Activated T-helper 1 cell treated with anti-CD3 and anti-CD28 coated beads, Interleukin-2, amount 50 U/mL, for 16 hours (primary cell): ENCODE results near the gene JMJD1C.
"Not testable (repeated sequence)": the region's sequence is repeated elsewhere in the genome, so short reads cannot be mapped to it uniquely, and the experiment has no call there.

Experiments
- DNase-seq, 2 donors: peaks; one replicate each; pipeline ENCODE4 v3.0.0-alpha.2; 2020; ENCODE audit warnings: low read depth in 1 of 2, low spot score in 1 of 2

The JMJD1C gene

DNA sequence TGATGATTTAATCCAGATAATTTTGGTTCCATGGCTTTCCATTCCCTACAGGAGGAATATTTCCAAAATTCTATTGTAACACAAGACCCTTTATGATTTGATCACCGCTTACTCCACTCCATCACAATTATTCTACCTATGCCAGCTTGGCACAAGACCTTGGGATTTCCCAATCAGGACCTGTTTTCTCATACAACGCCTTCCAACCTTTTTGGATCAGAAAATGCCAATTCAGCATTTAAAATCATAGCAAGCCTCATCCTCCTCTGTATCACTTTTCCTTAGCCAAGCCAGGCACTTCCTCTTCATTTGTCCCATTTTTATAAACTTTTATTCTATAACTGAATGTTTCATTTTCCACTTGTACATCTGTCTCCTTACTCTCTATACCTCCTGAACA is 100.9 kb downstream of the JMJD1C start:
- no peak for DNase-seq

DNA sequence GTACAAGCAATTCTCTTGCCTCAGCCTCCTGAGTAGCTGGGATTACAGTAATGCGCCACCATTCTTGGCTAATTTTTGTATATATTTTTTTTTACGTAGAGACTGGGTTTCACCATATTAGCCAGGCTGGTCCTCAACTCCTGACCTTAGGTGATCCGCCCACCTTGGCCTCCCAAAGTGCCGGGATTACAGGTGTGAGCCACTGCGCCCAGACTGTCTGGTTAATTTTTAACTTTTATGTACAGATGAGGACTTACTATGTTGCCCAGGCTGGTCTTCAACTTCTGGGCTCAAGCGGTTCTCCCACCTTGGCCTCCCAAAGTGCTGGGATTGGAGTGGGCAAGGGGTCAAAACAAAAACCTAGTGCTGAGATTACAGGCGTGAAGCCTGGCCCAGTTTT is 101.8 kb downstream of the JMJD1C start:
- no peak for DNase-seq

DNA sequence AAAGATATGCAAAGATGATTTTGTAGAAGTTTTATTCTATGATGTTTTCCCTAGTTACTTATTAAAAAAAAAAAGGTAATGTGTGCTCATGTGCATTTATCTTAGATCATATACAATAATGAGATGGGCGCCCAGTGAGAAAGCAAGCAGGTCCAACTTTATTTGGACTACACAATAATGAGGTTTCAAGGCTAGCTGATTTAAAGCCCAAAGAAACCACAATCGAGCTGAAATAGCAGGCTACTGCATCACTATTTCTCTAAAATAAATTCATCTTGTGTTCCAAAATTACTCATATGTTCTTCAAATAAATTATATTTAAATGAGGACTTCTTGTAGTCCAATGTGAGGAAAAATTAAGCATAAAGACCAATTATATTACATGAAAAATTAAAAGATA is 110.1 kb downstream of the JMJD1C start:
- DNase-seq = no peak

- no peak for DNase-seq
Measured at GRCh38 chr10:63352976-63353375, 112.8 kb downstream of the JMJD1C start.

DNA sequence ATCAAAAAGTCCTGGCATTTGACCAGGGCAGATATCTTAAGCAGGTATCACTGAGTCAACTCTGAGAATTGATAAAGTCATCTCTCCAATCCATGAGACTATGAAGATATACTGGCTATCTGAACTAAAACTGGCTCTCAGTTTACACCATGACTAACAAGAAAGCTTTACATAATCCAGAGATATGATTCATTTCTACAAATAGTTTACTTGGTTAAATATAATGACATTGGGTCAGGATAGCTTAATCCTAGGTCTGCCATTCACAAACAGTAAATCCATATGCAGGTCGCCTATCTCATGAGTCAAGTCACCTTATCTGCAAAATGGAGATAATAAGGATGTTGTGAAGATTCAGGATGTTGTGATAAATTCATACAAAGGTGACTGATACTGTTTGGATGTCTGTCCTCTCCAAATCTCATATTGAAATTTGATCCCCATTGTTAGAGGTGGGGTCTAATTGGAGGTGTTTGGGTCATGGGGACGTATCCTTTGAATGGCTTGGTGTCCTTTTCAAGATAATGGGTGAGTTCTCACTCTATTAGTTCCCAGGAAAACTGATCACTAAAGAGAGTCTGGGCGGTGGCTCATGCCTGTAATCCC is 117.4 kb downstream of the JMJD1C start:
- DNase-seq = no peak

GRCh38 chr10:63346015-63346441 is 119.7 kb downstream of the JMJD1C start:
- no peak for DNase-seq

DNA sequence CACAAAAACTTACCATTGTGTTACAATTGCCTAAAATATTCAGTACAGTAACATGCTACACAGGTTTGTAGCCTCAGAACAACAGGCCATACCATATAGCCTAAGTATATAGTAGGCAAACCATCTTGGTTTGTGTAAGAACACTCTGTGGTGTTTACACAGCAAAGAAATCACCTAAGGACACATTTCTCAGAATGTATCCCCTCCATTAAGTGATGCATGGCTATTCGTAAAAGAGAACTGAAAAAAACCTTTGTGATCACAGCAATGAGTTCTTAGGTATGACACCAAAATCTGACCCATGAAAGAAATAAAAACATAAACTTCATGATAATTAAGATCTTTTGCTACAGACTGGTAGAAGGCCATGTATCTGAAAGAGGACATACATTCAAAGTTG is 121.5 kb downstream of the JMJD1C start:
- DNase-seq = no peak

- DNase-seq = no peak
Measured at GRCh38 chr10:63343476-63343875, 122.3 kb downstream of the JMJD1C start.

- DNase-seq = not testable (repeated sequence)
Measured at GRCh38 chr10:63339640-63340039, 126.1 kb downstream of the JMJD1C start.

DNA sequence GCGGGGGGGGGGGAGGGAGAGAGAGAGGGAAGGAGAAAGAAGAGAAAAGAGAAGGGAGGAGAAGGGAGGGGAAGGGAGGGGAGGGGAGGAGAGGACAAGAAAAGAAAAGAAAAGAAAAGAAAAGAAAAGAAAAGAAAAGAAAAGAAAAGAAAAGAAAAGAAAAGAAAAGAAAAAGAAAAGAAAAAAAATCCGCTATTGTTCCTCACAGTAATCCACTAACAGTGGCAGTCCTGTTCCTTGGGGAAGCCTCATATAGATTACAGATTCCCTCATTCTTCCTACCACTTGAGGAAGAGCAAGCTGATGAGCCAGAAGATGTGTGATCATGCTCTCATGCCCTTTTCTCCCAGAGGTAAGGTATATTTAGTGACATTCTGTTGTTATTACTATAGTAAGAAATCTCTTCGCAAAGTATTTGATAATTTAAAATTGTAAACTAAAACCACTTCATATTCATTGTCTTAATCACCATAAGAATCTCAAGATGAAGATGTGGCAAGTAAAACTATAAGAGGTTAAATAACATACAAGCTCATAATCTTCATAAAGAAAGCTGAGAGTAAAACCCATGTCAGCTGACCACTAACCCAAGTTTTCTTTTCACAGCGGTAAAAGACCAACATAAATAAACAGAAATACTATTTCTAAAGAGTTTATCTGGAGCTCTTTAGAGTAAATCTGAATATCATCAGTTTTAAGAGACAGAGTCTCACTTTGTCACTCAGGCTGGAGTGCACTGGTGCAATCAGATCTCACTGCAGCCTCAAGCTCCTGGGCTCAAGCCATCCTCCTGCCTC is 128.1 kb downstream of the JMJD1C start:
- no peak for DNase-seq

GRCh38 chr10:63331586-63331985 is 134.2 kb downstream of the JMJD1C start:
- no peak for DNase-seq

DNA sequence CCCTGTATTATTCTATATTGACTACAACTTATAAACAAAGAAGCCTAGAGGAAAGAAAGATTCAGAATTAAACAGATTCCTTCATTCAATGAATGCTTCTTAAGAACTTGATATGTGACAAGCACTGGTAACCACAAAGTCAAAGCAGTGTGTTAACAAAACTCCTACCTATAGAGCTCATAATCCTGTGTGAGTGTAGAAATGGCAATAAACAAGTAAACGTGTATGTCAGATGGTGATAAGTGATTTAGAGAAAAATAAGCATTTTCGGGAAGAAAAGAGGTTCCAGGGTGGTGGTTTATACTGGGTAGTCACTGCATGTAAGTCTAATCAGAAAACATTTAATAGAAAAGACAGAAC is 141.3 kb downstream of the JMJD1C start:
- no peak for DNase-seq

- DNase-seq = no peak
Measured at GRCh38 chr10:63323701-63324494, 141.9 kb downstream of the JMJD1C start.

DNA sequence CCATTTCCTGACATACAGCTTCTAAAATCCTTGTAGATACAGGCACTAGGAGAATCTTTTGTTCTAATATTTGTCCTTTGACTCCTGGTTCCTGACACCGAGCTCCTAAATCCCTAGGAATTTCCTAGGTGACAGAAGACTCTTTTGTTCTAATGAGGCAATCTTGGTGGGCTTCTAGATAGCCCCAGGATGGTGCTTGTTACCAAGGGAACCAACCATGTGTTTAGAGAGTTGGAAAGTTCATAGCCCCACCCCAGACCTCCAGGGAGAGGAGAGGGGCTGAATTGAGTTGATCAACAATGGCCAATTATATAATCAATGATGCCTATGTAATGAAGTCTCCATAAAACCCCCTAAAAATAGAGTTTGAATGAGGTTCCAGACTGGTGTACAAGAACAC is 145.1 kb downstream of the JMJD1C start:
- DNase-seq = no peak

DNA sequence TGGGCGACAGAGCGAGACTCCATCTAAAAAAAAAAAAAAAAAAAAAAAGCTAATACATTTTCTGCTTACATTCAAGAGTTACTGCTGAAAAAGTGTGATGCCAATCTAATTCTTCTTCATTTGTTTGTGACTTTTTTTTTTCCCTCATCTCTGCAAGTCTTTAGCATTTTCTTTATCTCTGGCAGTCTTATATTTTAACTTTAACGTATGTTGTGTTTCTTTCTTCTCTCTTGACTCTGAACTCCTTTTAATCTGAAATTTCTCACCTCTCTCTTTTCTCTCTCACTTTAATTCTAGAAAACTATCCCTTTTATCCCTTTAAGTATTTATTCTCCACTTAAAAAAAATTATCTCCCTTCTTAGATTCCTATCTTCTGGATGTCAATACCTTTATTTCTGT is 146.5 kb downstream of the JMJD1C start:
- no peak for DNase-seq

- no peak for DNase-seq
Measured at GRCh38 chr10:63318491-63318890, 147.3 kb downstream of the JMJD1C start.

DNA sequence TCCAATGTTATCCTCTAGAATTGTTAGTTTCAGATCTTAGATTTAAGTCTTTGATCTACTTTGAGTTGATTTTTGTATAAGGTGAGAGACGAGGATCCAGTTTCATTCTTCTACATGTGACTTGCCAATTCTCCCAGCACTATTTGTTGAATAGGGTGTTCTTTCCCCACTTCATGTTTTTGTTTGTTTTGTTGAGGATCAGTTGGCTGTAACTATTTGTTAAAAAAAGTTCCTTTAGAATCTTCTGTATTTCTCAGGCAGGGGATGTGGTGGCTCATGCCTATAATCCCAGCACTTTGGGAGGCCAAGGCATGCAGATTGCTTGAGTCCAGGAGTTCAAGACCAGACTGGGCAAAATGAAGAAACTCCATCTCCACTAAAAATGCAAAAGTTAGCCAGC is 151.8 kb downstream of the JMJD1C start:
- DNase-seq = no peak

DNA sequence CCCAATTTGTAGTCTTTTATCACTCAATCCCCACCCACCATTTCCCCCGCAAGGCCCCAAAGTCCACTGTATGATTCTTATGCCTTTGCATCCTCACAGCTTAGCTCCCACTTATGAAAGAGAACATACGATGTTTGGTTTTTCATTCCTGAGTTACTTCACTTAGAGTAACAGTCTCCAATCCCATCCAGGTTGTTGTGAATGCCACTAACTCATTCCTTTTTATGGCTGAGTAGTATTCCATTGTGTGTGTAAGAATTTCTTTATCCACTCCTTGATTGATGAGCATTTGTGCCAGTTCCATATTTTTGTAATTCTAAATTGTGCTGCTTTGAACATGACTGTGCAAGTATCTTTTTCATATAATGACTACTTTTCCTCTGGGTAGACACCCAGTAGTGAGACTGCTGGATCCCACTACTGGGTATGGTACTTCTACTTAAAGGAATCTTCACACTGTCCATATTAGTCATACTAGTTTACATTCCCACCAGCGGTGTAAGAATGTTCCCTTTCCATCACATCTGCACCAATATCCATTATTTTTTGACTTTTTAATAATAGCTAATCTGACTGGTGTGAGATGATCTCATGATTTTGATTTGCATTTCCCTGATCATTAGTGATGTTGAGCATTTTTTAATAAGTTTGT is 152.6 kb downstream of the JMJD1C start:
- DNase-seq = no peak

GRCh38 chr10:63308628-63309027 is 157.1 kb downstream of the JMJD1C start:
- no peak for DNase-seq

DNA sequence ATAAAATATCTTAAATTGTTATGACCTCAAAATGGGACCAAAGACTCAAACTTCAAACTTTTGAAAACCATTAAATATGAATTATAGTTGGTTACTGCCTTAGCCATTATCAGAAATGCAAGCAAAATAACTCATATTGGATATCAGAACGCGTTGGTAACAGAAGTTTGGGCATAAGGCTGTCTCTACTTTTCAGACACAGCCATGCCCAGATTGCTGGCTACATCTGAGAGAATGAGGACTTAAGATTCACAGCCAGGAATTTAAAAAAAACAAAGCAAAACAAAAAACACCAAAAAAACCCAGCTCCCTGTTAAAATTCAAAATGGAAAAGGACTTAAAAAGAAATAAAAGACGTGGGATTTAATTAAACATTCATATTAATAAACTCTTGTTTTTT is 161.6 kb downstream of the JMJD1C start:
- DNase-seq = no peak

DNA sequence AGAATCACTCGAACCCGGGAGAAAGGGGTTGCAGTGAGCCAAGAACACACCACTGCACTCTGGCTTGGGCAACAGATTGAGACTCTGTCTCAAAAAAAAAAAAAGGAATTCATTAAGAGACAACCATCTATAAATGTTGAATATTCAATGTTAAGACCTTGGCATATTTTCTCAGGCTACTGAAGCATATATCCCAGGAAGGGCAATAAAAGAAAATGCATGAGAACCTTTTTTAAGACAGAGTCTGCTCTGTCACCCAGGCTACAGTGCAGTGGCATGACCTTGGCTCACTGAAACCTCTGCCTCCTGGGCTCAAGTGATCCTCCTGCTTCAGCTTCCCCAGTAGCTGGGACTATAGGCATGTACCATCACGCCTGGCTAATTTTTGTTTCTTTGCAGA is 165.0 kb downstream of the JMJD1C start:
- no peak for DNase-seq

DNA sequence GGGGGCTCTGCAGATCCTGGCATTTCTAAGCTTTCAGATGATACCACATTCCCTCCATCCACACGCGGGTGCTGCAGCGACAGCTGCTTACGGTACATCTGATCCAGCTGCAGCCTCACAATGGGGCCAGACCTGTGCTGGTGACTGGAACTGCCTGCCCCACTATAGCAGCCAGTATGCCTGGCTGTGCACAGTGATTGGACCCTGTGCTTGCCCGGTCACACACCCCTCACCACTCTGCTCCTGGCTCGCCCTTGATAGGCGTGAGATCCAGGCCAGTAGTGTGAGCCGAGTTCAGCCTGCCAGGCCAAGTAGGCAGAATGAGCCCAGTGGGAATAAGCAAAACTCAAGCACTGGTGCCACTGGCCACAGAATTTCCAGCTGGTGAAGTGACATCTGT is 167.8 kb downstream of the JMJD1C start:
- no peak for DNase-seq
